Measurements from ENCODE around the gene FMNL2. TPM values are rescaled to one million over a fixed set of nuclear protein-coding genes. Genes with fewer than 3 reads are reported as not detected.
"Not testable (repeated sequence)": the region's sequence is repeated elsewhere in the genome, so short reads cannot be mapped to it uniquely, and the experiment has no call there.

The FMNL2 gene
- total RNA-seq, 1 donor from 2014 or later: 129 TPM

DNA sequence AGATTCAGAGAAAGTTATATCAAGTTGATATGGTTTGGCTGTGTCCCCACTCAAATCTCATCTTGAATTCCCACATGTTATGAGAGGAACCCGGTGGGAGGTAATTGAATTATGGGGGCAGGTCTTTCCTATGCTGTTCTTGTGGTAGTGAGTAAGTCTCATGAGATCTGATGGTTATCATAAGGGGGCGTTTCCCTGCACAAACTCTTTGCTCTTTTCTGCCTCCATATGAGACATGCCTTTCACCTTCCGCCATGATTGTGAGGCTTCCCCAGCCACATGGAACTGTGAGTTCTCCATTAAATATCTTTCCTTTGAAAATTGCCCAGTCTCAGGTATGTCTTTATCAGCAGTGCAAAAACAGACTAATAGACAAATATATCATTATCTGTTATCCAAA, 187.5 kb downstream of the FMNL2 start:
- intact Hi-C loops (cut with DNase I); ATAC-seq; DNase-seq (ENCODE audit: low spot score): not testable (repeated sequence)

DNA sequence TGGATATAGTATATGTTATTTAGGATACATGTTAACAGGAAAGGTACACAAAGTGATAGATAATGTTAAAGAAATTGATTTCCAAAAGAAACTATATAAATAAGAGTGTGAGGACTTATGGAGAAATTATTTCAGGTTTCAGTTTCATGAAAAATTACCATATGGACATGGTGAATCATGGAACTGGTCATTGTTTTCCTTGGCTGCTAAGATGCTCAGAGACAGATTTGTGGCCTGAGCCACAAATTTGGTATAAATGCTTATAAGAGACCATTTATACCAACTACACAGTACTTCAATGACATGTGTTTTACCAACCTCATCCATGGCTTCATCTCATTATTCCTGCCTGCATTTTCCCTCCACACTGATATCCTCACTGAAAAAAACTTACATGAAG, 188.1 kb downstream of the FMNL2 start:
- no peak for DNase-seq (ENCODE audit: low spot score)
- intact Hi-C loops (cut with DNase I): no loop called here
- no peak for ATAC-seq

DNA sequence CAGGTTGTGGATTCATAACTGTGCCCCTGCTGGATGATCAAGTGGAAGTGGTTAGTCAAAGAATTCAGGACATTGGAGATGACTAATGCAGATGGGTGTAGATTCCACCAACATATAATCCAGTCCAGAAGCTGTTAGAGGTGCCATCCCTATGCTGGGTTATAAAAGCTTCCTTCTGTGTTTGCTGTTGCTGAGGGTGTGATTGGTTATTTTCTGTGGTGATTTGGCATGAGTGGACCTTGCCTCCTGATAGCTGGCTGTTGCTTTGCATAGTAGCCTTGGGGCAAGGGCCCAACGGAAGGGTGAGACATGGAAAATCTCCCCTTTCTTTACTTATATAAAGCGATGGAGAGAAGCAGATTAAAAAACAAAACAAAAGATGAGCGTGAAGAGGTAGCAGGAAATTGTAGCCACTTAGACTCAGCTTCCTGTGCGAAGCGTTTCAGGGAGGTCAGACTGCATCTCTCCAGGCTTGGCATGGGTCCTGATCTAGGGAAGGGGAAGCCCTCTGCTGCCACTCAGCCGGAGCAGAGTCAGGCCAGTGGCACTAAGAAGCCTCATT, 190.4 kb downstream of the FMNL2 start:
- DNase-seq (ENCODE audit: low spot score) (no peak), ATAC-seq (peak; percentile 68)
- intact Hi-C loops (cut with DNase I): no loop called here

DNA sequence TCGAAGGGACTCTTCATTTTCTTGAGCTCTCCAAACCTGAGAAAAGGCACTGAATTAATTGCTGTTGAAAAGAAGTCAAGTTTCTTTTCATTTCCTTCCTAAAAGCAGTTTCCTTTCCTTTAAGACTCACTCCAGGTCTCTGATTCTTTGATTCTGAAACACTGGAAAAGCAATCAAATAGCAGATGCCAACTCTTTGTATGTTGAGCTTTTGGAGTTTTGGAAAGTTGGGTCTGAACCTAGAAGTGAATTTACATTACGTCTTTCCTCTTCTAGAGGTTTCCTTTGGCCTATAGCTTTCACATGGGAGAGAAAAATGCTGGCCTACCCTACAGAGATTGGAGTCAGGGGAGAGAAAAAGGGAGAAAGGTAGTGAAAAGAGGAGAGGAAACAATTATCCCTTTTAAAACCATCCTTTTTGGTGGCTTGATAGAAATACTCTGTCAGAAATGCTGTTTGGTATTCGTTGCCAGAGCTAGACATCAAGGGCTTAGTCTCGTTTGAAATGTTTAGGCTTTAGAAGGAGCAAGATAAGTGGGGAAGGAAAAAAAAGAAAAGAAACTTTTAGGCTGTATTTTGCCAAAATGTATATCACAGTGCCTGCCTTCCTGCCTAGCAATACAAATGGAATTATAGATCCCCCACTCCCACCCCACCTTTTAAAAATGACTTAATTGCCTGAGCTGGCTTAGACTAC, 194.6 kb downstream of the FMNL2 start:
- intact Hi-C loops (cut with DNase I): no loop called here
- ATAC-seq: no peak
- no peak for DNase-seq (ENCODE audit: low spot score)

DNA sequence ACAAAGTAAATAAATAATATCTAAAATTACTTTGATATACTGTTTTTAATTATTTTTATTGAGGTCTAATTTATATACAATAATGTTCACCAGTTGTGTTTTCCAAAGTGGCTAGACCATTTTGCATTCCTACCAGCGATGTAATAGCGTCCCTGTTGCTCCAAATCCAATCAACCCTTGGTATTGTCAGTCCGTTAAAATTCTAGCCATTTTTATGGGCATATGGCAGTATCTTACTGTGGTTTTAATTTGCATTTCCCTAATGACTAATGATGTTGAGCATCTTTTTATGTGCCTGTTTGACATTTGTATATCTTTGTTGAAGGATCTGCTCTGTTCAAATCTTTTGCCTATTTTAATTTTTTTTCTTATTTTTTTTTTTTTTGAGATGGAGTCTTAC, 197.3 kb downstream of the FMNL2 start:
- DNase-seq (ENCODE audit: low spot score) (no peak), ATAC-seq (no peak)
- intact Hi-C loops (cut with DNase I): no loop called here

DNA sequence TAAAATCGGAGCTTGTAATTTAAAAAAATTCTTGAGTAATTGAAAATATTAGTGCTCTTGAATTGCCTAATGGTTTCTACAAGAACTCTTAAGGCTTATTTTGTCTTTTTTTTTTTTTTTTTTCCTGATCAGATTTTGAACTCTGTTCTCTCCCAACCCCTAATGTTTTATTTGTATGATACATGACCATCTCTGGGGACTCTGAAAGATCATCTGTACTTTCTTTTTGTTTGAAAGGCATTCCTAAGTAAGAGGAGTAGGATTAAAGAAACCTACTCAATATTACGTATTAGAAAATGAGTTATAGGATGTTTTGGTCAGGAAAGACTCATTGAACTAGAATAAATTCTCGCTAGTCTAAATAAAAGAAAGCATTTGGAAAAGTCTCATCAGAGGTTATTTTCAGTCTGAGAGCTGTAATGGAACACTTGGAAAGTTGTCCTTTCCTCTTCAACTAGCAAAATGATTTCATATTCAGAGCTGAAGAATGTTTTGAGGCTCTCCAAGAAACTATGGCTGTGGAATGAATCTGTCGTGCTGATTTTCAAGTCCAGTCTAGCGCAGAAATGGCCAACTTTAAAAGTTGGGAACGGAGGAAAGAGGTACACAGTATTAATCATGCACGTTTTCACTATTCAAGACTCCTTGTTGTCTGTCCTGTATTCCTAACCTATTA, 199.6 kb downstream of the FMNL2 start:
- DNase-seq (ENCODE audit: low spot score): no peak
- peak; percentile 70 for ATAC-seq
- intact Hi-C loops (cut with DNase I): no loop called here

DNA sequence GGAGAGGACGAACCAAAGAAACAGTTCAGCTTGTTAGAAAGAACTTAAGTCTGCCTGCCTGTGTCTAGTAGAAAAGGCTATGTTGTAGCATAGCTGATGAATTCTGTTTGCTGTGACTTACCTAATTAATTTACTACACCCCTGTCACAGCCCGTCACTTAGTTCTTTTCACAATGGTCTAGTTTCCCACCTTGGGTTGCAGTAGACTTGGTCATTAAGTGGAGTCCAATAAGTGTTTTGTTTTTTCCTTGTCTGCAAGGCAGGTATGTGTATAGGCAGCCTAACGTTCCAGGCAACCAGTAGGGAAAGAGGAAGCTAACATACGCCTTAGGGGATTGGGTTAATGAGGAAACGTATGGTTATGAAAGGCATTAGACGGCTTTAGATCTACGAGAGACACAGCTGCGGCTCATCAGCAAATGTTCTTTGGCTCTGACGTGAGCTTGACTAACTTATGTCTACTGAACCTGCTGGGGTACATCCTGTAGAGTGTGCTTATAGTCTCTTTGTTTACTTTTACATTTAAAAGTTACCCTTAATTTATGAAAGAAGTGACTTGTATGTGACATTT, 202.2 kb downstream of the FMNL2 start:
- ATAC-seq (peak; percentile 48), DNase-seq (ENCODE audit: low spot score) (no peak)
- intact Hi-C loops (cut with DNase I): no loop called here

DNA sequence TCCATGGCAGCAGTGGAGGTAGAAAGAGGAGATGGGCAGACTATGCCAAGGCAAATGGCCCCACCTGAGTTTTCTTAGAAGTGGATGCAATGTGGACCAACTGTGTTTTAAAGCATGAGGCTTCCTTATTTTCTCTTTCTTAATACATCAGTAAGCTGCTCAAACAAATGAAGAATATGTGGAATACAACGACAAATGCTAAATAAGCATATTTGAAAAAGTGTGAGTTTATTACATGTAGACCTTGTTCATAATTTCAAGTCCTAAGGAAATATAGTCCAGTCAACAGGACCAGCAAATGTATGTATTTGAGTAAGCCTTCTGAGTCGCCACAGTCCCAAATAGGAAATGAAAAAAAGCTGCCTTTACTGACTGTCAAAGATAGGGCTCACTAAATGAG, 204.4 kb downstream of the FMNL2 start:
- ATAC-seq (no peak), DNase-seq (ENCODE audit: low spot score) (no peak)
- intact Hi-C loops (cut with DNase I): no loop called here

DNA sequence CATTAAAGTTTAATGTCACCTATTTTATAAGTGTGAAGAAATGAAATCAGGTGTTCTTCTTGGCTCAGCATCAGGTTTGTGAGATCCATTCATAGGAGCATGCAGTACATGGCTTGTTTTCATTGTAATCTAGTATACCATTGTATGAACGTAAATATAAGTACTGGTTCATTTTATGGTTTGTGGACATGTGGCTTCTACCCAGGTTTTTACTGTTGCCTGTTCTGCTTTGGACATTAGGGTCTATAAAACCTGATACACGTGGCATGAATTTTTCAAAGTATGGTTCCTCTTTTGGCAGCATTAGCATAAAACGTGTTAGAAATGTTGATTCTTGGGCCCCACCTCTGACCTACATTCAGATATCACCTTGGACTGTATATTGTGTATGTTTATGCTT, 206.7 kb downstream of the FMNL2 start:
- intact Hi-C loops (cut with DNase I): loop anchor here (2.0 kb wide), 1 partner anchor 67 kb away; no protein-coding TSS in a partner anchor
- ATAC-seq (no peak), DNase-seq (ENCODE audit: low spot score) (no peak)

DNA sequence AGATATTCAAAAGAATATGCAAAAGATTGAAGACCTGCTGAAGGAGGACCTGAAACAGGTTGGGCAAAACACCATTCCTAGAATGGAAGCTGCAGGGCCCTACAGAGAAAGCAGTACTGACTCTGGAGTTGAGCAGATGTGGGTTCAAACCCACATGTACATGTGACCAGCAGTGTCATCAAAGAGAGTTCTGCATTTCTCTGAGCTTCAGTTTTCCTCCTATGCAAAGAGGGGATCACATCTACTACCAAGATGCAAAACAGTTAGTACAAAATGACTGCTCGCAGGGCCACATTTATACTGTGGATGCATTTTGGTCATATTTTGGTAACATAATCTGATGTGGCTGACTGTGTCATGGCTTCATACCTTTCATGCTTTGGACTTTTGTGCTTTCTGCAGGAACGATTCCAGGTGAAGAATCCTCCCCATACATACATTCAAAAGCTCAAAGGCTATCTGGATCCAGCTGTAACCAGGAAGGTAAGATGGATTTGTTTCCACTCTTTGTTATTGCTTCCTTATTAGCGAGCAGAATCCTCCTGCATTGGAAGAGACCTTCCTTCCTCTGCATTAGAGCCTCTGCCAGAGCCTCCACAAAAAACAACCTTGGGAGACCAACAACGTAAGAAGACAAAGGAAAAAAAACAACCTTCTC, 207.5 kb downstream of the FMNL2 start:
- intact Hi-C loops (cut with DNase I): loop anchor here (2.0 kb wide), 1 partner anchor 68 kb away; no protein-coding TSS in a partner anchor
- ATAC-seq: no peak
- no peak for DNase-seq (ENCODE audit: low spot score)

DNA sequence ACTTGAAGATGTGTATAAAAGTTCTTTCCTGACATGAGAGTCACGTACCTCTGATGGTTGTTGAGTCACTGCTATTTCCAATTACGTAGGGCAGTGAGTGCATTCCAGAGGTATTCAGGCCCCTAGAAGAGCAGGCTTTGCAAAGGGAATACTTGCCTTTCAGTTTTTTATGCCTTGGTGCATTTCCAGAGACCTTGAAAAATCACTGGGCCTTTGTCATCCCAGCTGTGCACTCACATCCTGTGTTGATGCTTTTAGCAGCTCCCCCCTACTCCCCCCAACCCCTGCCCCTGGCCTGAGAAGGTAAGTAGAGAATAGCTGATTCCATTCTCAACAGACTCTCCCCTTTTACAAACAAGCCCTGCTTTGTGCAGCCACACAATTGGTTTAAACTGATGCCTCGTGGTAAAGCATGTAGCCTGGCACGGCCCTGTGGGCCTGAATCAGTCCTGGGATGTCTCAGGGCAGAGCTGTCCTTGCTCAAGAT, 208.1 kb downstream of the FMNL2 start:
- peak; percentile 81 for ATAC-seq

DNA sequence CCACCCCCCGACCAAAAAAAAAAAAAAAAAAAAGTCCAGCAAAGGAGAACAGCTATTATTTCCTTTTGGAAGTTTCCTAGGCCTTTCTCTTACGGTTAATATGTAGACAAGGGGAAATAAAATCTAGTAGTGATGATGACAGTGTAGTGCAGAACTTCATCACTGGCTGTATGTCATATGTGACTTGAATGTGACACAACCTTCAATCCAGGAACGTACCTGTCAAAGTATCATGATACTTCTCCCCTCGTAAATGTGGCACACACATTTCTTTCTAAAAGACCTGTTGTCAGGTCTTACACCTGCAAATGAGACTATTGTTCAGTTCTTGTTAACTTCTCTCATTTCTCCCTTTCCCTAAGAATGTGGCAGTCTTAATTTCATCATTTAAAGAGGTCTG, 208.7 kb downstream of the FMNL2 start:
- DNase-seq (ENCODE audit: low spot score) (no peak), ATAC-seq (no peak)
- intact Hi-C loops (cut with DNase I): loop anchor here (2.0 kb wide), 1 partner anchor 69 kb away; no protein-coding TSS in a partner anchor

More for the DNA sequence above, 208.1 kb downstream of the FMNL2 start:
- DNase-seq (ENCODE audit: low spot score): no peak
- intact Hi-C loops (cut with DNase I): loop anchor here (2.0 kb wide), 1 partner anchor 68 kb away; no protein-coding TSS in a partner anchor

DNA sequence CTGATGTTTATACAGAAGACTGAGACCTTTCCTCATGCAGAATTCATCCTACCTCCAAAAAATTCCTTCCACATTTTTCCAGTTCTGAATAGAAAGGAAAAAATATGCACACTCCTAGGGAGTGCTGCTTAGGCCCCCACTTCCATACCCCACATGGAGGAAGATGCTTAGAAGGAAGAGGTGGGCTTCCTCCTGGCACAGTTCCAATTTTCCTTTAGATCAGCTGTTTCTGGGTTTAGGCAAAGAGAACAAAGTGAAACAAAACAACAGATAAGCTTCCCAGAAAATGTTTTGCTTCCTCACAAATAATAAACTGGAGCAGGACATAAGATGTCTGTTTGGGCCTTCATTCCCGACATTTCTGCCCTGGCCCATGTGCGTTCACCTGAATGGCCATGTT, 209.7 kb downstream of the FMNL2 start:
- intact Hi-C loops (cut with DNase I): no loop called here
- ATAC-seq: no peak
- no peak for DNase-seq (ENCODE audit: low spot score)

DNA sequence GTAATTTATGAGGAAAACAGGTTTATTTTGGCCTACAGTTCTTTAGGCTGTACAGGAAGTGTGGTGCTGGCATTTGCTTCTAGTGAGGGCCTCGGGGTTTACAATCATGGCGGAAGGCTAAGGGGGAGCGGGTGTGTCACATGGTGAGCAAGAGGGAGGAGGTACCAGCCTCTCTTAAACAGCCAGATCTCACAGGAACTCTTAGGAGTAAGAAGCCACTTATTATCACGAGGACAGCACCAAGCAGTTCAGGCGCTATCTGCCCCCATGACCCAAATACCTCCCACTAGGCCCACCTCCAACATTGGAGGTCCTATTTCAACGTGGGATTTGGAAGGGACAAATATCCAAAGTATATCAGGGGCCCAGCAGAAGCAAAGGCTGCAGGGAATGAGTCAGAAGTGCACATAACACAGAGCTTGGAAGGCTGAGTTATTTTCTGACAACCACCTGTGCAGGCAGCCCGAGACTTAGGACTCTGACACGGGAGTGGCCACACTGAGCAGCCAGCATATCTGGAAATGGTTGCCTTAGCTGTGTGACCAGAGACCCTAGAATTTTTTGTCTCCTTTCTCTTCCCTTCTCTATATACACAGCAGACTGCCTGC, 211.4 kb downstream of the FMNL2 start:
- intact Hi-C loops (cut with DNase I): no loop called here
- DNase-seq (ENCODE audit: low spot score) (no peak), ATAC-seq (no peak)

DNA sequence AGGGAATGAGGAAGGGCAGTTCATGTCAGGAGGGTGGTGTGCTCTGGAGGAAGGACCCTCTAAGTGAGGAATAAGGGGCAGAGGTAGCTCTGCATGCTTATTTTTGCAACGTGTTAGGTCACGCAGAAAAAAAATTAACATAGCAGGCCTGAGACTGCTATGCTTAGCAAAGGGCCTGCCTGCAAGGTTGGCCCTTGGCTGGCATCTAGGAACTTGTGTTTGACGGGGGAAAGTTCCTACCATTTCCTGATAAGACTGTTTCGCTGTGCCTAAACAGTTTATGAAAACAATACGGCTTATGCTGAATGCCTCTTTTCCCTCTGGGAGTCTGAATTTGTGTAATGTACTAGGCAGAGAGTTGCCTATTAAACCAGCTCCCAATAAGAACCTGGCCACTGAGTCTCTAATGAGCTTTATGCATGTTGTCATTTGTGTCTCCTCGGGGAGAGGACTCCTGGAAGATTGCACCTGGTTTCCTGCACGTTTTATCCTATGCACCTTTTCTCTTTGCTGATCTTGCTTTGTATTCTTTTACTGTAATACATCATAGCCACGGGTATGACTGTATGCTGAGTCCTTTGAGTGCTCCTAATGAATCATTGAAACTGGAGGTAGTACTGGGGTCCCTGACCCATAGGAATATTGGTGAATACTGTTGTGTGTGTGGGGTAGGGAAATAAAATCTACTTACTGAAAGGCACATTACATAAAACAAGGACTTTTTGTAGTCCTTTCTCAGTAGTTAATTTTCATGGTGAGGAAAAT, 213.3 kb downstream of the FMNL2 start:
- DNase-seq (ENCODE audit: low spot score) (no peak), ATAC-seq (no peak)
- intact Hi-C loops (cut with DNase I): no loop called here

DNA sequence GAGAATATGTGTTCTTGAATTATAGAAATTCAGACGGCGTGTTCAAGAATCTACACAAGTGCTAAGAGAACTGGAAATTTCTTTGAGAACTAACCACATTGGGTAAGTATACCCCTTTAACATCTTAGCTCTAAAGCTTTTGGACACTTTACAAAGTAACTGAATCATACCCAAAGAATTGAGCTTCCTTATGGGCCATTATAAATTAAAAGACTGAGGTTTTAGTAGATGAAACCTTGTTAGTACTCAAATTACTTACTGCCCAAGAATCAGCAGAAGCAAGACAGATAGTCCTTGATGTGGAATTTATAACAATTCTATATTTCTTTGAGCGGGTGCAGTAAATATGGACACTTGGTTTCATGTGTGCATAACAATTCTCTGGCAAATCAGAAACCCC, 214.0 kb downstream of the FMNL2 start:
- DNase-seq (ENCODE audit: low spot score) (no peak), ATAC-seq (no peak)
- intact Hi-C loops (cut with DNase I): no loop called here

DNA sequence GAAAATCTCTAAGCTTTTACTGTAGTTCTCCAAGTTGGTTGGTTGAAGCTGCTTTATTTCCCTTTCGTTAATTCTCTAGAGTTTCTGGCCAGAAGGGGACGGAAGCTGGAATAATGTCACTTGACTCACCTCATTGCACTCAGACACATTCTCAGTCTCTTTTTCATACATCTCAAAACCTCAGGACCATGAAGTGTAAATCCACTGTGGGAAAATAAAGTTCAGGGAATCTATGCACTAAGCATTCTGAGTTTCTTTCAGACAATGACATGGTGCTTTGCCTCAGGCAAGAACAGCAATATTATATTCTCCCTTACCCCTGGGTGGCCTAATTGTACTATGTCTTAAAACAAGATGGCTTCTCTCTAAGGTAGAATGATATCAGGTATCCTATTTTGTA, 214.4 kb downstream of the FMNL2 start:
- ATAC-seq (no peak), DNase-seq (ENCODE audit: low spot score) (no peak)
- intact Hi-C loops (cut with DNase I): no loop called here

DNA sequence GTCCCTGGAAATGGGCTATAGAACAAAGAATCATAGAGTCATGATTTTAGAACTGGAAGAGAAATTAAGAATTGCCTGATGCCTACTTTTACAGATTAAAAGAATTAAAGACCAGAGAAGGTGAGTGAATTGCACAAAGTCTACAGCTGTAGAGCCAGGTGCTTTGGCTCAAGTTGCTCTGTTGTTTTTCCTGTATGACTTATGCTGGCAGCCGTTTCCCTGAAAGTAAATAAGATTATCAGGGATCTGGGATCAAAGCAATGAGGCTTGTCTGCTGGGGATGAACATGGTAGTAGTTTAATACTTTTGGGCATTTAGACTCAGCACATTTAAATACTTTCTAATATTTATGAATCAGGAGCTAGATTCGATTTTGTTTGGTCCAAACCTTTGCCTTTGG, 215.4 kb downstream of the FMNL2 start:
- intact Hi-C loops (cut with DNase I): no loop called here
- ATAC-seq (no peak), DNase-seq (ENCODE audit: low spot score) (no peak)
